HCT116 (cell line): ENCODE data around the gene VDAC2. TPM values are rescaled to one million over a fixed set of nuclear protein-coding genes. Genes with fewer than 3 reads are reported as not detected.

Source experiments
- ATAC-seq: fragments of 200-7000 bp; cut with Tn5 transposase; 2 replicates; pipeline ENCODE4 v1.9.1; 2020; ENCODE audit warnings: mild to moderate bottlenecking, moderate library complexity
- BruUV-seq: library from RNA; stranded (reverse); fragments of 400-500 nt; replicated peaks from 2 replicates; lab custom pipeline; 2021; lab: Mats Ljungman, UMichigan
- CTCF ChIA-PET: fragments of 300-600 bp; sonication (Branson Sonifier 250); formaldehyde crosslinking; loops from one replicate; lab custom pipeline; 2021; ENCODE audit warnings: antibody characterized with exemption; lab: Charles Lee
- POLR2A ChIA-PET: fragments of 300-600, 350-600 bp; sonication (Branson Sonifier 250); formaldehyde crosslinking; loops from one replicate; lab custom pipeline; 2021; ENCODE audit warnings: antibody characterized with exemption; lab: Charles Lee
- RAD21 ChIA-PET, 2 experiments: fragments of 300-600 bp; sonication (Branson Sonifier 250); formaldehyde crosslinking; loops; one replicate each; lab custom pipeline; 2023; ENCODE audit warnings: low total read pairs in 2 of 2; ENCODE audit not compliant: uncharacterized antibody in 2 of 2, unreplicated experiment in 2 of 2, low non-redundant PET in 1 of 2; lab: Charles Lee
- DNase-seq: peaks from one replicate; pipeline ENCODE4 v3.0.0-alpha.2; 2010; ENCODE audit warnings: low read depth, low spot score
- H2AFZ ChIP-seq: fragments of 200-600 bp; shearing (Covaris generic), sonication (generic); 2 replicates; pipeline ENCODE4 v1.6.1; 2017; ENCODE audit warnings: low read depth, mixed run types, mixed read lengths, antibody characterized with exemption, low read length; ENCODE audit not compliant: poor library complexity, severe bottlenecking
- H3K27ac ChIP-seq: 2 replicates; pipeline ENCODE4 v1.5.1; 2012; ENCODE audit warnings: low read depth, low read length
- H3K27me3 ChIP-seq: fragments of 200-600 bp; sonication (generic); 2 replicates; pipeline ENCODE4 v1.6.1; 2016; ENCODE audit warnings: mixed run types, low read length, mixed read lengths; ENCODE audit not compliant: insufficient read depth
- H3K36me3 ChIP-seq, 2 experiments: fragments of 200-500 bp in 1 of 2; fragments of 200-600 bp in 1 of 2; sonication (Bioruptor generic) in 1 of 2; sonication (generic) in 1 of 2; 2 replicates each; pipeline versions ENCODE4 v1.5.1 to v1.6.1; 2014 to 2016; ENCODE audit warnings: low read length in 2 of 2, inconsistent platforms in 1 of 2, mixed read lengths in 1 of 2, mixed run types in 1 of 2; ENCODE audit not compliant: insufficient read depth in 2 of 2, control insufficient read depth in 1 of 2
- H3K4me1 ChIP-seq, 2 experiments: fragments of 200-600 bp in 1 of 2; sonication (generic) in 1 of 2; 2 replicates each; pipeline versions ENCODE4 v1.5.1 to v1.6.1; 2012 to 2017; ENCODE audit warnings: low read length in 2 of 2, inconsistent platforms in 1 of 2, mild to moderate bottlenecking in 1 of 2, mixed read lengths in 1 of 2, mixed run types in 1 of 2, moderate library complexity in 1 of 2; ENCODE audit not compliant: insufficient read depth in 2 of 2, control insufficient read depth in 1 of 2
- H3K4me2 ChIP-seq: fragments of 200-600 bp; sonication (generic); 2 replicates; pipeline ENCODE4 v1.6.1; 2017; ENCODE audit warnings: mixed run types, low read length, mixed read lengths
- H3K4me3 ChIP-seq, 2 experiments: fragments of 200-600 bp in 1 of 2; sonication (generic) in 1 of 2; replicated peaks in 1 of 2; 2 replicates each; pipeline ENCODE4 v1.5.1; 2011 to 2016; ENCODE audit warnings: low read length in 2 of 2, control low read depth in 1 of 2, low read depth in 1 of 2, mild to moderate bottlenecking in 1 of 2, mixed read lengths in 1 of 2, mixed run types in 1 of 2
- H3K79me2 ChIP-seq: fragments of 200-600 bp; sonication (generic); 2 replicates; pipeline ENCODE4 v1.6.1; 2017; ENCODE audit warnings: mild to moderate bottlenecking, mixed run types, low read length, moderate library complexity, mixed read lengths; ENCODE audit not compliant: insufficient read depth
- H3K9ac ChIP-seq: fragments of 200-600 bp; sonication (generic); 2 replicates; pipeline ENCODE4 v1.6.1; 2016; ENCODE audit warnings: low read length, mixed read lengths
- H3K9me2 ChIP-seq: fragments of 200-600 bp; sonication (generic), shearing (Covaris generic); 2 replicates; pipeline ENCODE4 v1.6.1; 2017; ENCODE audit warnings: mixed run types, mild to moderate bottlenecking, moderate library complexity; ENCODE audit not compliant: insufficient read depth
- H3K9me3 ChIP-seq, 2 experiments: fragments of 200-500 bp in 1 of 2; fragments of 200-600 bp in 1 of 2; sonication (Bioruptor generic) in 1 of 2; sonication (generic) in 1 of 2; 2 replicates each; pipeline ENCODE4 v1.6.1; 2014 to 2017; ENCODE audit warnings: low read length in 2 of 2, mixed read lengths in 2 of 2, inconsistent platforms in 1 of 2, low read depth in 1 of 2, mild to moderate bottlenecking in 1 of 2, mixed run types in 1 of 2, moderate library complexity in 1 of 2; ENCODE audit not compliant: control insufficient read depth in 1 of 2, insufficient read depth in 1 of 2
- H4K20me1 ChIP-seq: fragments of 200-600 bp; sonication (generic), shearing (Covaris generic); 2 replicates; pipeline ENCODE4 v1.6.1; 2017; ENCODE audit warnings: mixed run types, mild to moderate bottlenecking, moderate library complexity; ENCODE audit not compliant: insufficient read depth
- CBX3 ChIP-seq: IDR thresholded peaks from 2 replicates; pipeline ENCODE4 v1.6.1; 2012; ENCODE audit warnings: low read depth
- CEBPB ChIP-seq: IDR thresholded peaks from 2 replicates; pipeline ENCODE4 v1.6.1; 2012; ENCODE audit warnings: low read depth
- CTCF ChIP-seq, 3 experiments: fragments of 200-600 bp in 1 of 3; sonication (generic) in 1 of 3; IDR thresholded peaks in 2 of 3; conservative IDR thresholded peaks in 1 of 3; 2 replicates each; pipeline ENCODE4 v1.5.1; 2012 to 2017; ENCODE audit warnings: low read depth in 2 of 3, low read length in 2 of 3, antibody characterized with exemption in 1 of 3, borderline replicate concordance in 1 of 3, control low read depth in 1 of 3, mild to moderate bottlenecking in 1 of 3, mixed read lengths in 1 of 3, mixed run types in 1 of 3, moderate library complexity in 1 of 3; ENCODE audit not compliant: insufficient read depth in 1 of 3
- EZH2 ChIP-seq: fragments of 200-600 bp; sonication (generic); IDR thresholded peaks from 2 replicates; pipeline ENCODE4 v1.6.1; 2017; ENCODE audit warnings: antibody characterized with exemption, mixed run types
- EZH2phosphoT487 ChIP-seq: fragments of 200-600 bp; IDR thresholded peaks from 2 replicates; pipeline ENCODE4 v1.6.1; 2018; ENCODE audit warnings: antibody characterized with exemption, borderline replicate concordance
- FOSL1 ChIP-seq: IDR thresholded peaks from 2 replicates; pipeline ENCODE4 v1.6.1; 2012; ENCODE audit warnings: low read depth
- JUND ChIP-seq: IDR thresholded peaks from 2 replicates; pipeline ENCODE4 v1.6.1; 2012
- POLR2A ChIP-seq: IDR thresholded peaks from 2 replicates; pipeline ENCODE4 v1.7.0; 2011; ENCODE audit warnings: borderline replicate concordance; ENCODE audit not compliant: insufficient read depth, insufficient read length; ENCODE audit errors: extremely low read depth
- POLR2AphosphoS5 ChIP-seq: IDR thresholded peaks from 2 replicates; pipeline ENCODE4 v1.6.1; 2011; ENCODE audit warnings: mild to moderate bottlenecking, low read depth, low read length, moderate library complexity
- RAD21 ChIP-seq: IDR thresholded peaks from 2 replicates; pipeline ENCODE4 v1.6.1; 2012; ENCODE audit warnings: low read depth, mild to moderate bottlenecking
- REST ChIP-seq: IDR thresholded peaks from 2 replicates; pipeline ENCODE4 v1.6.1; 2012; ENCODE audit warnings: low read depth
- SIN3A ChIP-seq: IDR thresholded peaks from 2 replicates; pipeline ENCODE4 v1.6.1; 2012; ENCODE audit warnings: low read depth
- SRF ChIP-seq: IDR thresholded peaks from 2 replicates; pipeline ENCODE4 v1.6.1; 2012; ENCODE audit warnings: low read depth
- TCF7L2 ChIP-seq: IDR thresholded peaks from 2 replicates; pipeline ENCODE4 v1.7.0; 2011; ENCODE audit warnings: borderline replicate concordance, inconsistent platforms; ENCODE audit not compliant: insufficient read depth, insufficient read length; ENCODE audit errors: extremely low read depth
- YY1 ChIP-seq: IDR thresholded peaks from 2 replicates; pipeline ENCODE4 v1.6.1; 2011; ENCODE audit warnings: low read length, low read depth, moderate library complexity, mild to moderate bottlenecking; ENCODE audit not compliant: insufficient replicate concordance; ENCODE audit errors: extremely low read depth
- ZFX ChIP-seq: fragments of 450-650 bp; IDR thresholded peaks from 2 replicates; pipeline ENCODE4 v1.6.1; 2017
- ZNF274 ChIP-seq: fragments of 200-500 bp; sonication (Bioruptor generic); IDR thresholded peaks from 2 replicates; pipeline ENCODE4 v1.6.1; 2014; ENCODE audit warnings: mild to moderate bottlenecking, low read depth, low read length, inconsistent platforms
- intact Hi-C: fragments of 100-400 bp; cut with micrococcal nuclease; formaldehyde crosslinking; loops from 2 replicates; pipeline ENCODE4 v1.10.0; 2022
- total RNA-seq: library from RNA; stranded (reverse); gene quantifications from one replicate; pipeline ENCODE4 v1.2.1, GENCODE V29; 2021; ENCODE audit not compliant: unreplicated experiment
- TF ChIP-seq, protein P1 (sequence below): IDR thresholded peaks from 2 replicates; pipeline ENCODE4 v1.6.1; 2012
- TF ChIP-seq, protein P2 (sequence below): IDR thresholded peaks from 2 replicates; pipeline ENCODE4 v1.6.1; 2012

Gene VDAC2
- total RNA-seq, 1 experiment from 2014 or later = 289 TPM

DNA sequence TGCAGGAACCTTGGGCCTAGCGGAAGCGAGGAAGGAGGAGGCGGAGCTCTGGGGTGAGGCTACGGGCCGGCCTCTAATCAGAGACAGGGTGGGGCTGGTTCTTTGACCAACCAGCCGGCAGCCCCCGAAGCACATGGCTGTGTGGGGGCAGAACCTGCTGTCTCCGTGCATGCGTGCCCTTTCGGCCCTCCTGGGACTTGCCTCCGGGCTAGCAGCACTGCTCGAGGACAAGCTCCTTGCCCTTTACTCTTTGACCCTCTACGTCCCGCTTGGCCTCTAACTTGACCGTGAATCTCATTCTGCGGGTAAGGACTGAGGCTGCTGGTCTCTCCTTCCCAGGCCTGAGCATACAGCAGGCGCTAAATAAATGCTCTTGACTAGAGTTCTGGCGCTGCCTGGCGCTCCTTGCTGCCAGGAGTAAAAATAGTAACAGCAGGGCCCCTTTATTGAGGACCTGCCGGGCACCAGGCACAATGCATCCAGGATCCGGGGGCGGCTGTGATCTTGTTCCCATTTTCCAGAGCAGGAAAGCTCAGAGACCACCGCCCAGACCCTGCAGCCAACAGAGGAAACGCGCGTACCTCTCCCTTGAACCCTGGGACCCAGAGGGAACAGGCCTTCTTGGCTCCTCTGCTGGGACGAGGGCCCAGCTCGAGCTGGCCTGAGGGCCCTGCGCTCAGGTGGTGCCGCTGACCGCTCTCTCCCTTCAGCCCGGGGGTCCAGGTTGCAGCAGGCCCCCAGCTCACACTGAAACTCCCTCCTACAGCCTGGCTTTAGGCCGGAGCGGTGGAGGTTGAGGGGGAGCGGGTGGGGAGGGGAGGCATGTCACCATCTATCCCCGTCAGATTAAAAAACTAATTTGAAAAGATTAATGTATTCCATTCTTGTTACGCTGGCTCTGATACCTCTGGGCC lies 27.8 kb downstream of the VDAC2 start:
- peaks cover 0 to 20% of the 10 kb centered on the region in 2 experiments; a peak in 2 of 4 replicates for H3K4me1 ChIP-seq
- H3K4me3 ChIP-seq = no peak overlapping the region
- H3K9ac ChIP-seq = no peak overlapping the region
- intact Hi-C loops = loop anchor here (5.0 kb wide), 2 partner anchors 996 to 1064 kb away; no protein-coding TSS in a partner anchor
- ChIA-PET RAD21 (no interaction called here), CTCF (interaction anchor here (0.6 kb wide), 1 partner anchor 1112 kb away, joined by 6 read pairs; no protein-coding TSS in a partner anchor), POLR2A (interaction anchor here (1.2 kb wide), 1 partner anchor 19 kb away, joined by 3 read pairs; no protein-coding TSS in a partner anchor)
- no peak overlapping the region for H2AFZ ChIP-seq
- ATAC-seq = no peak
- H3K4me2 ChIP-seq = no peak overlapping the region
- no peak for DNase-seq
- no peak overlapping the region for H3K27ac ChIP-seq
- H3K9me2 ChIP-seq = no peaks in the 10 kb centered on the region
- no peaks in the 10 kb centered on the region for H3K27me3 ChIP-seq
- H3K36me3 ChIP-seq = peaks cover 0 to 2% of the 10 kb centered on the region in 2 experiments; a peak in 1 of 4 replicates
- no TSS peak for BruUV-seq
- TF ChIP-seq, protein P1, sequence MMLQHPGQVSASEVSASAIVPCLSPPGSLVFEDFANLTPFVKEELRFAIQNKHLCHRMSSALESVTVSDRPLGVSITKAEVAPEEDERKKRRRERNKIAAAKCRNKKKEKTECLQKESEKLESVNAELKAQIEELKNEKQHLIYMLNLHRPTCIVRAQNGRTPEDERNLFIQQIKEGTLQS = no peak
- no peak for TF ChIP-seq CEBPB
- TF ChIP-seq YY1 = no peak
- TF ChIP-seq CBX3 = no peak
- TF ChIP-seq, protein P2, sequence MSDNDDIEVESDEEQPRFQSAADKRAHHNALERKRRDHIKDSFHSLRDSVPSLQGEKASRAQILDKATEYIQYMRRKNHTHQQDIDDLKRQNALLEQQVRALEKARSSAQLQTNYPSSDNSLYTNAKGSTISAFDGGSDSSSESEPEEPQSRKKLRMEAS = no peak
- TF ChIP-seq ZNF274 = no peak
- no peak for TF ChIP-seq JUND
- no peak for TF ChIP-seq SIN3A
- no peak for TF ChIP-seq EZH2phosphoT487
- TF ChIP-seq SRF = no peak
- TF ChIP-seq REST = no peak
- no peak for TF ChIP-seq POLR2AphosphoS5
- no peak for TF ChIP-seq CTCF (IDR thresholded peaks at IDR 0.05 in 2 of 3, conservative IDR thresholded peaks at IDR 0.05 in 1 of 3; ENCODE audit: borderline replicate concordance in 1 of 3, insufficient read depth in 1 of 3, low read depth in 2 of 3, low read length in 2 of 3)
- TF ChIP-seq EZH2 = no peak
- no peak for TF ChIP-seq RAD21
- no peak for TF ChIP-seq FOSL1
- no peak for TF ChIP-seq TCF7L2
- no peak for TF ChIP-seq POLR2A
- TF ChIP-seq ZFX = no peak
- H3K79me2 ChIP-seq = peaks cover 8% of the 10 kb centered on the region; the same call in 1 of the 2 replicates
- H3K9me3 ChIP-seq = no peaks in the 10 kb centered on the region
- H4K20me1 ChIP-seq = no peaks in the 10 kb centered on the region
